HepG2 (cell line): ENCODE data around the gene PURB. TPM values are rescaled to one million over a fixed set of nuclear protein-coding genes. Genes with fewer than 3 reads are reported as not detected.

Experiments
- MBNL3 ChIP-seq: fragments of 250-450 bp; sonication (Bioruptor Pico); conservative IDR thresholded peaks from 2 replicates; pipeline ENCODE4 v1.8.0; 2022; ENCODE audit warnings: mild to moderate bottlenecking, inconsistent platforms
- SMARCC2 ChIP-seq: fragments of 450-650 bp; IDR thresholded peaks from 2 replicates; pipeline ENCODE4 v1.6.1; 2017; ENCODE audit warnings: antibody characterized with exemption, mild to moderate bottlenecking
- YEATS4 ChIP-seq: sonication (generic); formaldehyde crosslinking; IDR thresholded peaks from 2 replicates; pipeline ENCODE4 v1.4.0; 2020; ENCODE audit warnings: missing genetic modification reagents, borderline replicate concordance
- ZNF281 ChIP-seq: sonication (generic); formaldehyde crosslinking; IDR thresholded peaks from 2 replicates; pipeline ENCODE4 v1.4.0; 2020; ENCODE audit warnings: missing genetic modification reagents, borderline replicate concordance
- ZNF572 ChIP-seq: sonication (generic); formaldehyde crosslinking; IDR thresholded peaks from 2 replicates; pipeline ENCODE4 v1.5.1; 2020; ENCODE audit warnings: mild to moderate bottlenecking, missing genetic modification reagents
- polyA plus RNA-seq, 8 experiments: library from polyadenylated mRNA; depleted of rRNA in 3 of 8; stranded (reverse) in 7 of 8; unstranded in 1 of 8; fragments of >200 nt; fragmentation: Illumina TruSeq in 4 of 8; extraction: Trizol in 4 of 8; gene quantifications; 2 replicates each; pipeline versions ENCODE4 v1.2.1 to v1.2.3, GENCODE V29; 2011 to 2016; ENCODE audit warnings: low read depth in 4 of 8, missing spikeins in 1 of 8, mixed read lengths in 1 of 8; ENCODE audit not compliant: insufficient read depth in 1 of 8
- total RNA-seq, 5 experiments: library from RNA; depleted of rRNA; stranded (reverse); fragments of >200 nt; fragmentation: Illumina TruSeq; extraction: Trizol; gene quantifications; 2 replicates each; pipeline ENCODE4 v1.2.3, GENCODE V29; 2016; ENCODE audit warnings: low read depth in 1 of 5
- TF ChIP-seq, protein P1 (sequence below): sonication (generic); formaldehyde crosslinking; IDR thresholded peaks from 2 replicates; pipeline ENCODE4 v1.4.0; 2020; ENCODE audit warnings: missing genetic modification reagents, borderline replicate concordance
- TF ChIP-seq, protein P2 (sequence below): sonication (generic); formaldehyde crosslinking; conservative IDR thresholded peaks from 2 replicates; pipeline ENCODE4 v1.4.0; 2020; ENCODE audit warnings: mild to moderate bottlenecking, missing genetic modification reagents, moderate library complexity
- TF ChIP-seq, protein P3 (sequence below): sonication (generic); formaldehyde crosslinking; IDR thresholded peaks from 2 replicates; pipeline ENCODE4 v1.4.0; 2020; ENCODE audit warnings: mild to moderate bottlenecking, missing genetic modification reagents

The PURB gene
- total and polyA plus RNA-seq, 2 of the 13 experiments (the other 11 are each of a cell fraction or from before 2014, with no cell fraction given): 2.3 to 4.3 TPM

DNA sequence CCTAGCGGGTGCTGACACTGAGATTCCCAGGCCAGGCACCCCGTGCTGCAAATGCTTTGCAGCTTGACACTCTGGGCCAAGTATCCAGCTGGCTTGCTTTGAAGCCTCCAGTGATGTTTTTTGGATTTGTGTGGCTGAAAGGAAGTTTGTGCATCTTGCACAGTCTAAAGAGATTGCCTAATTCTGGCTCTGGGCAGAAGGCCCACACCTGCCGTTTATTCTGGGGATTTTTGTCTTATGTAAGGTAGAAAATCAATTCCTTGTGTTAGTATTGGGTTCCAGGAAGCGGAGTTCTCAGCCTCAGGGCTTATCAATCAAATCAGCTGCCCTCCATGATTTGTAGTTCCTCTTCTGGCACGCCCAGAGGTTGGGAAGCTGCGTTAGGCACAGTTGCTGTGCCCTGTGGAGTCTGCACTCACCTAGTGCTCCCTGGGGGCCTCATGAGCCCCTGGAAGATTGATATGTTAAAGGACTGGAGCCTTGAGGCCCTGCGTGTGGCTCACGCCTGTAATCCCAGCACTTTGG lies 8.4 kb upstream of the PURB start (continued):
- TF ChIP-seq, protein P1, sequence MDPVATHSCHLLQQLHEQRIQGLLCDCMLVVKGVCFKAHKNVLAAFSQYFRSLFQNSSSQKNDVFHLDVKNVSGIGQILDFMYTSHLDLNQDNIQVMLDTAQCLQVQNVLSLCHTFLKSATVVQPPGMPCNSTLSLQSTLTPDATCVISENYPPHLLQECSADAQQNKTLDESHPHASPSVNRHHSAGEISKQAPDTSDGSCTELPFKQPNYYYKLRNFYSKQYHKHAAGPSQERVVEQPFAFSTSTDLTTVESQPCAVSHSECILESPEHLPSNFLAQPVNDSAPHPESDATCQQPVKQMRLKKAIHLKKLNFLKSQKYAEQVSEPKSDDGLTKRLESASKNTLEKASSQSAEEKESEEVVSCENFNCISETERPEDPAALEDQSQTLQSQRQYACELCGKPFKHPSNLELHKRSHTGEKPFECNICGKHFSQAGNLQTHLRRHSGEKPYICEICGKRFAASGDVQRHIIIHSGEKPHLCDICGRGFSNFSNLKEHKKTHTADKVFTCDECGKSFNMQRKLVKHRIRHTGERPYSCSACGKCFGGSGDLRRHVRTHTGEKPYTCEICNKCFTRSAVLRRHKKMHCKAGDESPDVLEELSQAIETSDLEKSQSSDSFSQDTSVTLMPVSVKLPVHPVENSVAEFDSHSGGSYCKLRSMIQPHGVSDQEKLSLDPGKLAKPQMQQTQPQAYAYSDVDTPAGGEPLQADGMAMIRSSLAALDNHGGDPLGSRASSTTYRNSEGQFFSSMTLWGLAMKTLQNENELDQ: no peak
- TF ChIP-seq MBNL3 (CRISPR knock-in tag): no peak
- TF ChIP-seq SMARCC2: no peak
- TF ChIP-seq YEATS4 (CRISPR knock-in tag): 0 out of 2 replicates have a peak, but pooled peaks have one; percentile 29
- no peak for TF ChIP-seq ZNF281
- no peak for TF ChIP-seq ZNF572 (CRISPR knock-in tag)
- TF ChIP-seq, protein P2, sequence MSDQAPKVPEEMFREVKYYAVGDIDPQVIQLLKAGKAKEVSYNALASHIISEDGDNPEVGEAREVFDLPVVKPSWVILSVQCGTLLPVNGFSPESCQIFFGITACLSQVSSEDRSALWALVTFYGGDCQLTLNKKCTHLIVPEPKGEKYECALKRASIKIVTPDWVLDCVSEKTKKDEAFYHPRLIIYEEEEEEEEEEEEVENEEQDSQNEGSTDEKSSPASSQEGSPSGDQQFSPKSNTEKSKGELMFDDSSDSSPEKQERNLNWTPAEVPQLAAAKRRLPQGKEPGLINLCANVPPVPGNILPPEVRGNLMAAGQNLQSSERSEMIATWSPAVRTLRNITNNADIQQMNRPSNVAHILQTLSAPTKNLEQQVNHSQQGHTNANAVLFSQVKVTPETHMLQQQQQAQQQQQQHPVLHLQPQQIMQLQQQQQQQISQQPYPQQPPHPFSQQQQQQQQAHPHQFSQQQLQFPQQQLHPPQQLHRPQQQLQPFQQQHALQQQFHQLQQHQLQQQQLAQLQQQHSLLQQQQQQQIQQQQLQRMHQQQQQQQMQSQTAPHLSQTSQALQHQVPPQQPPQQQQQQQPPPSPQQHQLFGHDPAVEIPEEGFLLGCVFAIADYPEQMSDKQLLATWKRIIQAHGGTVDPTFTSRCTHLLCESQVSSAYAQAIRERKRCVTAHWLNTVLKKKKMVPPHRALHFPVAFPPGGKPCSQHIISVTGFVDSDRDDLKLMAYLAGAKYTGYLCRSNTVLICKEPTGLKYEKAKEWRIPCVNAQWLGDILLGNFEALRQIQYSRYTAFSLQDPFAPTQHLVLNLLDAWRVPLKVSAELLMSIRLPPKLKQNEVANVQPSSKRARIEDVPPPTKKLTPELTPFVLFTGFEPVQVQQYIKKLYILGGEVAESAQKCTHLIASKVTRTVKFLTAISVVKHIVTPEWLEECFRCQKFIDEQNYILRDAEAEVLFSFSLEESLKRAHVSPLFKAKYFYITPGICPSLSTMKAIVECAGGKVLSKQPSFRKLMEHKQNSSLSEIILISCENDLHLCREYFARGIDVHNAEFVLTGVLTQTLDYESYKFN (CRISPR knock-in tag): no peak; the same call in 1 of the 2 replicates
- TF ChIP-seq, protein P3, sequence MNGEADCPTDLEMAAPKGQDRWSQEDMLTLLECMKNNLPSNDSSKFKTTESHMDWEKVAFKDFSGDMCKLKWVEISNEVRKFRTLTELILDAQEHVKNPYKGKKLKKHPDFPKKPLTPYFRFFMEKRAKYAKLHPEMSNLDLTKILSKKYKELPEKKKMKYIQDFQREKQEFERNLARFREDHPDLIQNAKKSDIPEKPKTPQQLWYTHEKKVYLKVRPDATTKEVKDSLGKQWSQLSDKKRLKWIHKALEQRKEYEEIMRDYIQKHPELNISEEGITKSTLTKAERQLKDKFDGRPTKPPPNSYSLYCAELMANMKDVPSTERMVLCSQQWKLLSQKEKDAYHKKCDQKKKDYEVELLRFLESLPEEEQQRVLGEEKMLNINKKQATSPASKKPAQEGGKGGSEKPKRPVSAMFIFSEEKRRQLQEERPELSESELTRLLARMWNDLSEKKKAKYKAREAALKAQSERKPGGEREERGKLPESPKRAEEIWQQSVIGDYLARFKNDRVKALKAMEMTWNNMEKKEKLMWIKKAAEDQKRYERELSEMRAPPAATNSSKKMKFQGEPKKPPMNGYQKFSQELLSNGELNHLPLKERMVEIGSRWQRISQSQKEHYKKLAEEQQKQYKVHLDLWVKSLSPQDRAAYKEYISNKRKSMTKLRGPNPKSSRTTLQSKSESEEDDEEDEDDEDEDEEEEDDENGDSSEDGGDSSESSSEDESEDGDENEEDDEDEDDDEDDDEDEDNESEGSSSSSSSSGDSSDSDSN (CRISPR knock-in tag): no peak
